GM03348 (cell line): ENCODE measurements around the gene TUBGCP4.
A peak's percentile ranks its signal among the peaks of the same experiment; 100 is the strongest.
"Not testable (repeated sequence)": the region's sequence is repeated elsewhere in the genome, so short reads cannot be mapped to it uniquely, and the experiment has no call there.

ENCODE experiments used
- DNase-seq: peaks from one replicate; pipeline ENCODE4 v3.0.0; 2012; ENCODE audit warnings: low spot score

TUBGCP4 gene

GRCh38 chr15:43370975-43371974, at the start of gene TUBGCP4, which contains the start of gene ZSCAN29:
Gene TUBGCP4 (plus strand): TSS chr15:43371101. CDS start chr15:43371355, 254 bp downstream.
Gene ZSCAN29 (minus strand): TSS chr15:43371043. CDS start chr15:43369913, 1,130 bp downstream.
- DNase-seq = peak; percentile 99

GRCh38 chr15:43325039-43325684, 45.7 kb upstream of the TUBGCP4 start:
- DNase-seq = no peak

GRCh38 chr15:43329217-43329959, 41.5 kb upstream of the TUBGCP4 start:
- peak; percentile 11 for DNase-seq

- peak; percentile 94 for DNase-seq
Observed at GRCh38 chr15:43329960-43330779, 40.7 kb upstream of the TUBGCP4 start, which contains the start of gene LCMT2. Gene LCMT2 (minus strand): TSS chr15:43330573. CDS start chr15:43330489, 84 bp downstream.

- no peak for DNase-seq
Observed at GRCh38 chr15:43330780-43331087, 40.2 kb upstream of the TUBGCP4 start.

GRCh38 chr15:43346305-43346704, 24.6 kb upstream of the TUBGCP4 start:
- no peak for DNase-seq

GRCh38 chr15:43347114-43347513, 23.8 kb upstream of the TUBGCP4 start:
- no peak for DNase-seq

- DNase-seq = no peak
Observed at GRCh38 chr15:43352693-43353382, 18.1 kb upstream of the TUBGCP4 start.

- no peak for DNase-seq
Observed at GRCh38 chr15:43360821-43361220, 10.1 kb upstream of the TUBGCP4 start.

- DNase-seq = no peak
Observed at GRCh38 chr15:43361313-43361903, 9.5 kb upstream of the TUBGCP4 start.

- peak; percentile 54 for DNase-seq
Observed at GRCh38 chr15:43370310-43370974, 459 bp upstream of the TUBGCP4 start.

- DNase-seq = peak; percentile 57
Observed at GRCh38 chr15:43376017-43376705, 5.3 kb downstream of the TUBGCP4 start.

- DNase-seq = no peak
Observed at GRCh38 chr15:43378601-43379000, 7.7 kb downstream of the TUBGCP4 start.

- DNase-seq = no peak
Observed at GRCh38 chr15:43382310-43382709, 11.4 kb downstream of the TUBGCP4 start.

- peak; percentile 14 for DNase-seq
Observed at GRCh38 chr15:43383070-43383469, 12.2 kb downstream of the TUBGCP4 start.

- DNase-seq = no peak
Observed at GRCh38 chr15:43390723-43391122, 19.8 kb downstream of the TUBGCP4 start.

GRCh38 chr15:43393592-43393991, 22.7 kb downstream of the TUBGCP4 start:
- not testable (repeated sequence) for DNase-seq

GRCh38 chr15:43402255-43402654, 31.4 kb downstream of the TUBGCP4 start:
- no peak for DNase-seq

GRCh38 chr15:43403616-43404015, 32.7 kb downstream of the TUBGCP4 start:
- DNase-seq = no peak
